Astrocyte of the spinal cord (primary cell): ENCODE measurements around the gene SERPINA12.
A peak's percentile ranks its signal among the peaks of the same experiment; 100 is the strongest.

Experiments used
- DNase-seq: peaks from one replicate; pipeline ENCODE4 v3.0.0; 2011; ENCODE audit warnings: low read depth, low spot score
- H3K4me3 ChIP-seq: 2 replicates; pipeline ENCODE4 v1.5.1; 2011; ENCODE audit warnings: low read depth, mild to moderate bottlenecking, low read length, moderate library complexity
- CTCF ChIP-seq: IDR thresholded peaks from 2 replicates; pipeline ENCODE4 v1.5.1; 2012; ENCODE audit warnings: low read depth, mild to moderate bottlenecking, low read length, inconsistent platforms
- in situ Hi-C: cut with HindIII; loops from 2 replicates; pipeline ENCODE4 v1.10.0; 2017; ENCODE audit warnings: low sequenced_read_pairs

SERPINA12 gene

DNA sequence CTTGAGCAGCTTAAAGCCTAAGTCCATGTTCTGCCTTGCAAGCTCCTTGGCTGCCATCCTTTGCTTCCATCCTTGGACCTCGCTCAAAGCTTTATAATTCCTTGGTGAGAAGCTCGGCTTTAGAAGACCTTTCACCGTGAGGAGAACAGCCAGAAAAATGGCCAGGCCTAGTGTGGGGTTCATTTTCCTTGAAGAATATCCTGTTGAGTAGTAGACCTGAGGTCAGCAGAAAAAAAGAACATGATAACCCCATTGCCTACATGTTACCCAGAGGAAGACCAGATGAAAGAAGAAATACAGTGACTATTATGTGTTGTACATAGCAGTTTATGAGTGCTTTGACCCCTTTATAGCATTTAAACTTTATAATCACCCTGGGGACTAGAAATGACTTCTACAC is 11.1 kb downstream of the SERPINA12 start:
- in situ Hi-C loops: no loop called here
- no peak for TF ChIP-seq CTCF
- H3K4me3 ChIP-seq: no peak overlapping the region
- DNase-seq: no peak

DNA sequence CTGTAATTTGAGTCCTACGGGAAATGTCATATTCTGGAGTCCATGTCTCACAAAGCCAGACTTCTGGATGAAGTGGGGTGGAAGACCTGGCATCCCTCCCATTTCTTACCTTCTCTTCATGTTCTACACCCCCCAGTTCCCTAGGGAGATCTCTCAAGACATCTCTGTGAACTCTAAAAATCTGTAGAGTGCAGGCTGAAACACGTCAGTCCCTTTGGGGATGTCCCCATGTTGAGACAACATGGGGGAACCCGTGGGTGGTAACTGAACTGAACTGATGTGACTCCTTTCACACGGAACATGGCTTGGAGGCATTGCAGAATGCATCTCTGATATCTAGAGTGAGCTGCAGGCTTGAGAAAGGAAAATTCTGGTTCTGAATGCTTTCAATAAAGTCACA is 15.2 kb downstream of the SERPINA12 start:
- in situ Hi-C loops: no loop called here

GRCh38 chr14:94491511-94491910 is 17.8 kb downstream of the SERPINA12 start:
- TF ChIP-seq CTCF: no peak
- H3K4me3 ChIP-seq: no peak overlapping the region
- DNase-seq: no peak
- in situ Hi-C loops: no loop called here

More for the DNA sequence above, 15.2 kb downstream of the SERPINA12 start:
- TF ChIP-seq CTCF: no peak
- DNase-seq: no peak
- no peak overlapping the region for H3K4me3 ChIP-seq

DNA sequence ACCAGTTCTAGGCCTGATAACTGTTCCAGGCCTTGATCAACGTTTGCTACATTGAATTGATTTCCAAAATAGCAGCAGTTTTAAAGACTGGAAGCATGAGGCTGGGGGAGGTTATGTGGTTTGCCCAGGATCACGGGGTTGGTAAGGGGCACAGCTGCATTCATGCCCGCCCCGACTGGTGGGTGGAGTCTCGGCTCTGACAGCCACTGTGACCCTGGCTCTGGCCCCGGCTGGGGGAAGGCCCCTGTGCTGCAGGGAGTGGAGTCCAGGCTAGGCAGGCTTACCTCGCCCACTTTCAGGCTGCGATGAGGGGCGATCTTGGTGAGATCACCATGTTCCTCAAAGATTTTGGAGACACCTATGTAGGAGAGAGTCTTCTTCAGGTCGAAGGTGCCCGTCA is 19.9 kb downstream of the SERPINA12 start:
- H3K4me3 ChIP-seq: no peak overlapping the region
- in situ Hi-C loops: no loop called here
- TF ChIP-seq CTCF: no peak
- DNase-seq: no peak

DNA sequence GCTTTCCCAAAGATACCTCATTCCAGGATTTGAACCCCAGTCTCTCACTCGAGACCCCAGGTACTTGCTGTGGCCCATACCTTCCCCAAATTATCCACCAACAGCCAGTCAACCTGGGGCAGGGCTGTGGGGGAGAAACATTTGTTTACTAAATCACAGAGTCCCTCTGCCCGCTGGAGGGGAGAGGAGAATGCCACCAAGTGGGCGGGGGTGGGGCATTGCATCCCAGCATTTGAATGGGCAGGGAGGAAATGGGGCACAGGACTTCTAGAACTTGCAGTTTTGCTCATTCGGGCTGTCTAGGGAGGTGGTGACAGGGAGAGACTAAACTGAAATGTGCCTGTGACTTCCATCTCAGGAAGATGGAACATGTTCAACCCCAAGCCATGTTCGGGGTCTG is 22.4 kb downstream of the SERPINA12 start:
- in situ Hi-C loops: no loop called here
- TF ChIP-seq CTCF: no peak
- DNase-seq: no peak
- H3K4me3 ChIP-seq: no peak overlapping the region

DNA sequence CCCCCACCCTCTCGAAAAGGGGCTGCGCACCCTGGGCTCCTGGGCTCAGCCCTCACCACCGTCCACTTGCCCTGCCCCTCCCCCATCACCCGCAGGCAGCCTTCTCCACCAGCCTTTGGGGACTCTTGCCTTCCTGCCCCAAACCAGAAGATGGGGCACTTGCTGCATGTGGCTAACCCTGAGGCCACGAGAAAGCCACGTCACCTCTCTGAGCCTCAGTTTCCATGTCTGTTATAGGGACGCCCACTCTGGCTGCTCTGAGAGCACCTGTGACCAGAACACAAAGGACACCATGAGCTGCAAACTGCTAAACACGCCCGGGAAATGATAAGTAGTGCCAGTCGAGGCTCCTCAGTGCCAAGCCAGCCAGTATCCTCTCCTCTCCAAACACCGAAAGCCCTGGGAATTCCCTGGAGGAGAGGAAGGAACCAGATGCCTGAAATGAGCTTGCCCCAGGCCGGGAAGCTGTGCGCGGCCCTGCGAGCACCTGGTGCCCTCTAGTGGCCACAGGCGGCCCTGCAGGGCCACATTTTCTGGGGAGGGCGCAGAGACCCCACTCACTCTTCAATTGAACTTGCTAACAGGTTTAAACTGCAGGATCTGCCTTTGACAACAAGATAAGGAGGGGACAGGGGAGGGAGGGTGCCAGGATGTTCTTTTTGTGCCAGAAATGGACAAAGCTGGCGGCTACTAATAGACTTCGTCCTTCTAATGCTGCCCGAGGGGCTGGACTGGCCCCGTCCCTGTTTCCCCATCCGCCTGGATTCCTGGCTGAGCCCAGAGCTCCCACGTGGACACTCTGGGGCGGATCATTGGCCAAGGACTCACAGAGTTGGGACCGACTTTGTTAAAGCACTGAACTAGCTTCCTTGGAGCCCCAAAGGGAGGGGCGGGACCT is 23.1 kb downstream of the SERPINA12 start:
- peak; percentile 50 for DNase-seq
- no peak overlapping the region for H3K4me3 ChIP-seq
- peak; percentile 100 for TF ChIP-seq CTCF
- in situ Hi-C loops: no loop called here
